Measurements from ENCODE around the gene SHD.
"Not testable (repeated sequence)": the region's sequence is repeated elsewhere in the genome, so short reads cannot be mapped to it uniquely, and the experiment has no call there.

GRCh38 chr19:4232139-4232538 is 46.9 kb upstream of the SHD start:
- not testable (repeated sequence) for TF ChIP-seq CTCF, POLR2AphosphoS5 (IDR thresholded peaks at IDR 0.05)

Measured in transverse colon (tissue), 4 donors.